GM19468 (cell line): ENCODE data around the gene TMEM120B.

ENCODE experiments used
- ATAC-seq: cut with Tn5 transposase; IDR thresholded peaks from one replicate; pipeline ENCODE4 v1.9.1; 2021; ENCODE audit warnings: mild to moderate bottlenecking, moderate library complexity, moderate number of reproducible peaks; ENCODE audit not compliant: unreplicated experiment; ENCODE audit errors: extremely low read depth

The TMEM120B gene

DNA sequence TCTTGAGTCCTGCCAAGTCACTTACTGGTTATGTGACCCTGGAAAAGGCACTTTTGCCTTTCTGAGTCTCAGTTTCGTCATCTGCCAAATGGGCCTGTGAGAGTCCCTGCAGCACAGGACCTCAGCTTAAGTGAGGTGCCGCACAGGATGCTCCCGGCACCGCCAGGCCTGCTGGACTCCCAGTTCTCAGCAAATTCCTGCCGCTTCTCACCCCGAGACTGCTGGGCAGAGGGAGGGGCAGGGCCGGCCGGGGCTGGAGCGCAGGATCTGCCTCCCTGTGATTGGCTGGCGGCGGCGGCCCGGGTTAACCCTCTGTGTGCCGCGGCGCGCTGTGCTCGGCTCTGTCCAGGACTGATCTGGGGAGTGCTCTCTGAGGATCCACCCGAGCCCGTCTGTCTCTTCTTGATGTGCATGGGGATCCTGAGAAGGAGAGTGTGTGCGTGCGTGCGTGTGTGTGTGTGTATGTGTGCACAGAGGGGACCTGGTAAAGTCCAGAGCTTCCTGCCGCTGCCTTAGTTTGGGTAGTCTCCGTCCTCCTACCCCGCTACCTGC, 99.8 kb downstream of the TMEM120B start:
- no peak for ATAC-seq

DNA sequence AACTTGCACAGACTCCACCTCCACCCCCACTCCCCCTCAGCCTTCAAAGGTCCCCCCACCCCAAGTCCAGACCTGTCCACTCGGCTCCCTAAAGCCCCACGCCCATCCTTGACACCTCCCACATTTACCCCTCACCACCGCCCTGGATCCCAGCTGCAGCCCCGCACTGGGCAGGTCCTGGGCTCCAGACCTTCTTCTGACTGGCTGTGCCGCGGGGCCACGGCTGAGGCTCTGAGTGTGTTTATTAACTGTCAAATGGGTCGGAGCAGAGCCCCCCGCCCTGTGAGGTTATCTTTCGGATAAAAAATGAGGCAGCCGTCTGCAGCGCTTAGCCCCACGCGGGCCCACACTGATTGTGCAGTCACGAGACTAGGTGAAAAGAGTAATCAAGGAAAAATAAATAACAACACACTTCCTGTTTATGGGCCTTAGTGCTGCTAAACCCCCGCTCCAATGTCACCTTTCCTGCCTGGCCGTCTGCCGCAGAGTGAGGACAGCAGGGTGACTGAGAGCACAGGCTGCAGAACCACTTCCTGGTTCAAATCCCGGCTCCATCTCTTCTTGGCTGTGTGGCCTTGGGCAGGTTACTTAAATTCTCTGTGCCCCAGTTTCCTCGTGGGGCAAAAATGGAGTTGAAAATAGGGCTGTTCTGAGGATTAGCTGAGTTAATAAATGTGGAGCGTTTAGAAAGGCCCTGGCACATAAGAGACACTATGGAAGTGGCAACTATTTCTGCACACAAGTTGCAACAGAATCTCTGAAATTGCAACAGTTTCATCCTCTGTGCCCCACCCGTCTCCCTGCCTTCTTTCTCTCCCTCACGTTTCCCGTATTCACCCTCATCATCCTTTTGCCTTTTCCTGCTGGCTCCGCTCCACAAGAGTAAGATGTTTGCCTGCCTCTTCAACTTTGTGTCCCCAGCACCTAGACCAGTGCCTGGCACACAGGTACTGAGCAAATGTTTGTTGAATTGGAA, 100.7 kb downstream of the TMEM120B start:
- no peak for ATAC-seq

DNA sequence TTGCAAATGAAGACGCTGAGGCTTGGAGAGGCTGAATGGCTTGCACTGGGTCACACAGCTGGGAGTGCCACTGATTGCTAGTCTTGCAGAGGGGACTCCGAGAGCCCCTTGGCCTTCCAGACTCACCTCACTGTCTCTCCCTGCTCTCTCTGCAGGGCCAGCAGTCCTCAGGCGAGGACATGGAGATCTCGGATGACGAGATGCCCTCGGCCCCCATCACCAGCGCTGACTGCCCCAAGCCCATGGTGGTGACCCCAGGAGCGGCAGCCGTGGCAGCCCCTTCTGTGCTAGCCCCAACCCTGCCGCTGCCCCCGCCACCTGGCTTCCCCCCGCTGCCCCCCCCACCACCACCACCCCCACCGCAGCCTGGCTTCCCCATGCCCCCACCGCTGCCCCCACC, 101.4 kb downstream of the TMEM120B start:
- no peak for ATAC-seq

DNA sequence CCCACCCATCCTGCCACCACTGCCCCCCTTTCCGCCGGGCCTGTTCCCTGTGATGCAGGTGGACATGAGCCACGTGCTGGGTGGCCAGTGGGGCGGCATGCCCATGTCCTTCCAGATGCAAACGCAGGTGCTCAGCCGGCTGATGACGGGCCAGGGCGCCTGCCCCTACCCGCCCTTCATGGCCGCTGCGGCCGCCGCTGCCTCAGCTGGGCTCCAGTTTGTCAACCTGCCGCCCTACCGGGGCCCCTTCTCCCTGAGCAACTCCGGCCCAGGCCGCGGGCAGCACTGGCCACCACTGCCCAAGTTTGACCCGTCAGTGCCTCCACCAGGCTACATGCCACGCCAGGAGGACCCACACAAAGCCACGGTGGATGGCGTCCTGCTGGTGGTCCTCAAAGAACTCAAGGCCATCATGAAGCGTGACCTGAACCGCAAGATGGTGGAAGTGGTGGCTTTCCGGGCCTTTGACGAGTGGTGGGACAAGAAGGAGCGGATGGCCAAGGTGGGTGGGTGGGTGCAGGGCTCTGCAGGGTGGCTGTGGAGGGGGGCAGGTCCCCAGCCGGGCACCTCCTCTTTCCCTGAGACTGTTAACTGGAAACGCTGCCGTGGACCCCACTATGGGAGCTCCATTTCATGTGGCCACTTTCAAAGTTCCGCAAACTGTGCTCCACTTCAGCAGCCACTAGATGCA, 102.0 kb downstream of the TMEM120B start:
- ATAC-seq: no peak

DNA sequence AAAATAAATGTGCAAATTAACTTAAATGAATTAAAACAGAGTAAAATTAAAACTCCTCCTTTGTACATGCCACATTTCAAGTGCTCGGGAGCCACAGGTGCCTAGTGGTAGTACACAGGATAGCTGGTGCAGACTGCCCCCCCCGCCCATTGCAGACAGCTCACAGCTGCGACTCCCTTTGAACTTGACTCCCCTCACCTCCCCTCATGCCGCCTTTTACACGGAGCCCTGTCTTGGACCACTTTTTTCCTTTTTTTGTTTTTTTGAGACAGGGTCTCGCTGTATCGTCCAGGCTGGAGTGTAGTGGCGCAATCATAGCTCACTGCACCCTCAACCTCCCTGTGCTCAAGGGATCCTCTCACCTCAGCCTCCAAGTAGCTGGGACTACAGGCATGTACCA, 102.7 kb downstream of the TMEM120B start:
- ATAC-seq: no peak

DNA sequence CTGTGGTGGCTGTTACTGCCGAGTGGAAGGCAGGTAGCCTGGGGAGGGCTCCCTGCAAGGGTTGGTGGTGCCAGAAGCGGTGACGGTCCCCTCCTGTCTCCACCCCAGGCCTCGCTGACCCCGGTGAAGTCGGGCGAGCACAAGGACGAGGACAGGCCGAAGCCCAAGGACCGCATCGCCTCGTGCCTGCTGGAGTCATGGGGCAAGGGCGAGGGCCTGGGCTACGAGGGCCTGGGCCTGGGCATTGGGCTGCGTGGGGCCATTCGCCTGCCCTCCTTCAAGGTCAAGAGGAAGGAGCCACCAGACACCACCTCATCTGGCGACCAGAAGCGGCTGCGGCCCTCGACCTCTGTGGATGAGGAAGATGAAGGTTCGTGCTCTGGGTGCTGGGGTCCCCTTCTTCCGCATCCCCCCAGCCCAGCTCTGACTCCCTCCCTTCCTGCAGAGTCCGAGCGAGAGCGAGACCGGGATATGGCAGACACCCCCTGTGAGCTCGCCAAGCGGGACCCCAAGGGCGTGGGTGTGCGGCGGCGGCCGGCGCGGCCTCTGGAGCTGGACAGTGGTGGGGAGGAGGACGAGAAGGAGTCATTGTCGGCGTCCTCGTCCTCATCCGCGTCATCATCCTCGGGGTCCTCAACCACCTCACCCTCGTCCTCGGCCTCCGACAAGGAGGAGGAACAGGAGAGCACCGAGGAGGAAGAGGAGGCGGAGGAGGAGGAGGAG, 104.5 kb downstream of the TMEM120B start:
- no peak for ATAC-seq

DNA sequence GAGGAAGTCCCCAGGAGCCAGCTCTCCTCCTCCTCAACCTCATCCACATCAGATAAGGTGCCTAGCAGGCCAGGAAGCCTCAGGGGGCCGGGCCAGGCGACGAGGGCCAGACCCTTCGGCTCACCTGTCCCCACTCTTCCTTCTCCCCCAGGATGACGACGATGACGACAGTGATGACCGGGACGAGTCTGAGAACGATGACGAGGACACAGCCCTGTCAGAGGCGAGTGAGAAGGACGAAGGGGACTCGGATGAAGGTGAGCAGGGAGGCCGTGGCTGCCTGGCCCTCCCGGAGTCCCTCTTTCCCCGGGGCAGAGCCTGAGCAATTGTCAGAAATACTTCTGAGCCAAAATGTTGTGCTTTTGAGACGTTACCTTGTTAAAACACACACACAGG, 105.1 kb downstream of the TMEM120B start:
- no peak for ATAC-seq

DNA sequence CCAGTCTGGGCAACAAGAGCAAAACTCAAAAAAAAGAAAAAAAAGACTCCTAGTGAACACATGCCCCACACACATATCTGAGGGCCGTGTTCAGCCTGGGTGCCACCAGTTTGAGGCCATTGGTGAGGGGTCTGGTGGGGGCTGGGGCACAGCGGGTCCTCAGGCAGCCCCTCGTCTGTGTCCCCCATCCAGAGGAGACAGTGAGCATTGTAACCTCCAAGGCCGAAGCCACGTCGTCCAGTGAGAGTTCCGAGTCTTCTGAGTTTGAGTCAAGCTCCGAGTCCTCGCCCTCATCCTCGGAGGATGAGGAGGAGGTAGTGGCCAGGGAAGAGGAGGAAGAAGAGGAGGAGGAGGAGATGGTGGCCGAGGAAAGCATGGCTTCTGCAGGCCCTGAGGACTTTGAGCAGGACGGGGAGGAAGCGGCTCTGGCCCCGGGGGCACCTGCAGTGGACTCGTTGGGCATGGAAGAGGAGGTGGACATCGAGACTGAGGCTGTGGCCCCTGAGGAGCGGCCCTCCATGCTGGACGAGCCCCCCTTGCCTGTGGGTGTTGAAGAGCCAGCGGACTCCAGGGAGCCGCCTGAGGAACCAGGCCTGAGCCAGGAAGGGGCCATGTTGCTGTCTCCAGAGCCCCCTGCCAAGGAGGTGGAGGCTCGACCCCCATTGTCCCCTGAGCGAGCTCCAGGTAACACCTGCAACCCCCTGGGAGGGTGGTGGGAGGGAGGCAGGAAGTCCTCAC, 106.8 kb downstream of the TMEM120B start:
- no peak for ATAC-seq

DNA sequence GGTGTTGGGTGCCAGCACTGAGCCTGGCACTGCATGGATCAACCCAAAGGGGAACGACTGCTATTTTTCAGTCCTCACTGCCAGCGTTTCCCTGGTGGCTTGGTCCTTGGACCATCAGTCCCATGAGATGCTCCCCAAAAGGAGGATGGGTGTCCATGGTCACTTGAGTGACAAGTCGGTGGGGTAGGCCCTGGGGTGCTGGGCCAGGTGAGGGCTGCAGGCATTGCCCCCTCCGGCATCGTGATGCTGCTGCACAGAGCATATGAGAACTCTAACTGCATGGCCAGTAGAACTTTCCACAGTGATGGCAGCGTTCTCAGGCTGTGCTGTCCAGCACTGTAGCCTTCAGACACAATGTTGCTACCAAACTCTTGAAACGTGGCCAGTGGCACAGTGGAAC, 107.5 kb downstream of the TMEM120B start:
- no peak for ATAC-seq

DNA sequence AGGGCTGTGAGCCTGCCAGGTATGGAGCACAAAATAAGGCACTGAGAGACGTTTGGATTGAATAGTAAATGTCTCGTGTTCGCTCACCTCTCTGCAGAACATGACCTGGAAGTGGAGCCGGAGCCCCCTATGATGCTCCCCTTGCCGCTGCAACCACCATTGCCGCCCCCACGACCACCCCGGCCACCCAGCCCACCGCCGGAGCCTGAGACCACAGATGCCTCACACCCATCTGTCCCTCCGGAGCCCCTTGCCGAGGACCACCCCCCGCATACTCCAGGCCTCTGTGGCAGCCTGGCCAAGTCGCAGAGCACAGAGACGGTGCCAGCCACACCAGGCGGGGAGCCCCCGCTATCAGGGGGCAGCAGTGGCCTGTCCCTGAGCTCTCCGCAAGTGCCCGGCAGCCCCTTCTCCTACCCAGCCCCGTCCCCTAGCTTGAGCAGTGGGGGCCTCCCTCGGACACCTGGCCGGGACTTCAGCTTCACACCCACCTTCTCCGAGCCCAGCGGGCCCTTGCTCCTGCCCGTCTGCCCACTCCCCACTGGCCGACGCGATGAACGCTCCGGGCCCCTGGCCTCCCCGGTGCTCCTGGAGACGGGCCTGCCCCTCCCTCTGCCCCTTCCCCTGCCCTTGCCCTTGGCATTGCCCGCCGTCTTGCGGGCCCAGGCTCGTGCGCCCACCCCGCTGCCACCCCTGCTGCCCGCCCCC, 110.0 kb downstream of the TMEM120B start:
- ATAC-seq: no peak

DNA sequence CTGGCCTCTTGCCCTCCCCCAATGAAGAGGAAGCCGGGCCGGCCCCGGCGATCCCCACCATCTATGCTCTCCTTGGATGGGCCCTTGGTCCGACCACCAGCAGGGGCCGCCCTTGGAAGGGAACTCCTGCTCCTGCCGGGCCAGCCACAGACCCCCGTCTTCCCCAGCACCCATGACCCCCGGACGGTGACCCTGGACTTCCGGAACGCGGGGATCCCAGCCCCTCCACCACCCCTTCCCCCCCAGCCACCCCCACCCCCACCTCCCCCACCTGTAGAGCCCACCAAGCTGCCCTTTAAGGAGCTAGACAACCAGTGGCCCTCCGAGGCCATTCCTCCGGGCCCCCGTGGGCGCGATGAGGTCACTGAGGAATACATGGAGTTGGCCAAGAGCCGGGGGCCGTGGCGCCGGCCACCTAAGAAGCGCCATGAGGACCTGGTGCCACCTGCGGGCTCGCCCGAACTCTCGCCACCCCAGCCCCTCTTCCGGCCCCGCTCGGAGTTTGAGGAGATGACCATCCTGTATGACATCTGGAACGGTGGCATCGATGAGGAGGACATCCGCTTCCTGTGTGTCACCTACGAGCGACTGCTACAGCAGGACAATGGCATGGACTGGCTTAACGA, 110.7 kb downstream of the TMEM120B start:
- ATAC-seq: no peak

DNA sequence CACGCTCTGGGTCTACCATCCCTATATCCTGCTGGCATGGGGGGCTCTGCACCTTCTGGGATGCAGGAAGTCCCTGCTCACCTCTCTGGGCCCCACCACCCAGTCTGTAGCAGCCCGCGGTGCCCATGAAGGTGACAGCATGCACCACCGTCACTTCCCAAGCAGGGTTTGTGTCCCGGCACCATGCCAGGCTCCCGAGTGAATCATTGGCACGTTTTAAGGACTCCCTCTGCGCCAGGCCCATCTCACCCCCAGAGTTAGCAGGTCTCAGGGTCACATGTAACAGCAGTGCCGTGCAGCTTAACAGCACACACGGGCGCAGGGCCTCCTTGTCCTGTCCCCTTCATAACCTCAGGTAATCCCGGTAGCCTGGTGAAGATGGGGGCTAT, 111.2 kb downstream of the TMEM120B start:
- no peak for ATAC-seq

DNA sequence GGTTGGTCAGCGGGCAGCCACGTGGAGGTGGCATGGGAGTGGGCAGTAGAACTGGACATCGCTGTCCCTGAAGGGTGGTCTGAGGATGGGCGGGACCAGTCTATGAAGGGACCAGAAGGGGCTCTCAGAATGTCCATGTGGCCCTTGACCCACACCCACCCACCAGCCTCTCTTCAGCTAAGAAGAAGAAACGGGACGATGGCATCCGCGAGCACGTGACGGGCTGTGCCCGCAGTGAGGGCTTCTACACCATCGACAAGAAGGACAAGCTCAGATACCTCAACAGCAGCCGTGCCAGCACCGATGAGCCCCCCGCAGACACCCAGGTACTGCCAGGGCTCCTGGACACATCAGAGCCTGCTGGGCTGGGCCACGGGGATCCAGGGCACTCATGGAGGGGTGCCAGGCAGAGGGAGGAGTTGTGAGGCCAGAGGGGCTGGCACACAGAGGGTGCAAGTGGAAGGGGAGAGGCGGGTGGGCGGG, 112.5 kb downstream of the TMEM120B start:
- no peak for ATAC-seq

DNA sequence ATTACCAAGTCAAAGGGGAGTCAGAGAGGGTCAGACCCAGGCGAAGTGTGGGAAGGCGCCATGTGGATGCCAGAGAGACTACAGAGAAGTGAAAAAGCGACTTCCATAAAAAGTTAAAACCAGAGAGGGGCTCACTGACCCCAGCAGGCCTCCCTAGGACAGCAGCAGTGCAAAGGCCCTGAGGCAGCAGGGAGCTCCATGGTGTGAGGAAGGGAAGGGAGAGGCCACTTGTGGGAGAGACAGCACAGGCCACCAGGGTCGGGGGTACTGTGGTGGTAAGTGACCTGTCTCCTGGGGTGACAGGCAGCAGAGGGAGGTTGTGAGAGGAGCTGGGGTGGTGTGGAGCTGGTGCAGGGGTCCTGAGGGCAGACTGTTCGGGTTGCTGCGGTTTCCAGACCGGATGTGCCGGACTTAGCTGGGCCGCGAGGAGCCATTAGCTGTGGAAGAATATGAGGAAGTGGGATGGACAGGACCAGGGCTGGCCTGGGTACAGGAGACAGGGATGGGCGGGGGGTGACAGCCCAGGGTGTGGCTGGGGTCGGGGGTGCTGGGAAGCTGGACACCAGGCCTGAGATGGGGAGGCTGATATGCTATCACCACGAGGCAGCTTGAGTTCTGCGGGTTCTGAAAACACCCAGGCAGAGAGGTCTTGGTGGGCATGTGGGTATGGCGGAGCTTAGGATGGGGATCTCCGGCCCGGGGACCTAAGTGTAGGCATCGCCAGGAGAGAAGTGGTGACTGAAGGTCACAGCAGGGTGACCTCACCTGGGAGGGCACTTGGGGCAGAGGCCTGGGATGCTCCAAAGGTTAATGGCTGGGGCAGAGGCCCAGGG, 114.0 kb downstream of the TMEM120B start:
- no peak for ATAC-seq

DNA sequence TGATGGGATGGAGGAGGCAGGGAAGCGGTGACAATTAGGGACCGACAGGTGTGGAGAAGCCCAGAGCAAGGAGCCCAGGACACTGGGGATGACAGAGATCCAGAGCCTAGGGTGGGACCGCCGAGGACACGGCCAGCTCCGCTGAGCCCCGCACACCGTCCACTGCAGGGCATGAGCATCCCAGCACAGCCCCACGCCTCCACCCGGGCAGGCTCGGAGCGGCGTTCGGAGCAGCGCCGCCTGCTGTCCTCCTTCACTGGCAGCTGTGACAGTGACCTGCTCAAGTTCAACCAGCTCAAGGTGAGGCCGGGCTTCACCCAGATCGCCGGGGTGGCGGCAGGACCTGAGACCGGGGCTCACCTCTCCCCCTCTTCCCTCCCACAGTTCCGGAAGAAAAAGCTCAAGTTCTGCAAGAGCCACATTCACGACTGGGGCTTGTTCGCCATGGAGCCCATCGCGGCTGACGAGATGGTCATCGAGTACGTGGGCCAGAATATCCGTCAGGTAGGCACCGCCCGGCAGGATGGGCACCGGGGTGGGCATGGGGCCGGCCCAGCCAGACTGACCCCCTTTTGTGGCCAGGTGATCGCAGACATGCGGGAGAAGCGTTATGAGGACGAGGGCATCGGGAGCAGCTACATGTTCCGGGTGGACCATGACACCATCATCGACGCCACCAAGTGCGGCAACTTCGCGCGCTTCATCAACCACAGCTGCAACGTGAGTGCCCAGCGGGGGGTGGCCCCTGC, 115.0 kb downstream of the TMEM120B start:
- no peak for ATAC-seq

DNA sequence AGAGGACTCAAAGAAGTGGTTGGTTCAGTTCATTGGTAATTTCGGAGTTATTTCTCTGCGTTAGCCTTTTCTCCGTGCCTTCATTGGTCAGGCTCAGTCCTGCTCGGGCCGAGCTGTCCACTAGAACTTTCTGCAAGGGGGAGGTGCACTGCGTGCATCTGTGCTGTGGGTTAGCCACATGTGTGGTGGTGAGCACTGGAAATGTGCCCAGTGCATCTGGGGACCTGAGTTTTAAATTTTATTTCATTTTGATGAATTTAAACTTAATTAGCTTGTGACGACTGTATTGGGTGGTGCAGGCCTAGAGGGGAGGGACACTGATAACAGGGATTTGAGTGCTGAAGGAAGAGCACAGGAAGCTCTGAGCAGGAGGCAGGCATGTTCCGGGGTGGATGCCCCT, 115.8 kb downstream of the TMEM120B start:
- ATAC-seq: no peak

DNA sequence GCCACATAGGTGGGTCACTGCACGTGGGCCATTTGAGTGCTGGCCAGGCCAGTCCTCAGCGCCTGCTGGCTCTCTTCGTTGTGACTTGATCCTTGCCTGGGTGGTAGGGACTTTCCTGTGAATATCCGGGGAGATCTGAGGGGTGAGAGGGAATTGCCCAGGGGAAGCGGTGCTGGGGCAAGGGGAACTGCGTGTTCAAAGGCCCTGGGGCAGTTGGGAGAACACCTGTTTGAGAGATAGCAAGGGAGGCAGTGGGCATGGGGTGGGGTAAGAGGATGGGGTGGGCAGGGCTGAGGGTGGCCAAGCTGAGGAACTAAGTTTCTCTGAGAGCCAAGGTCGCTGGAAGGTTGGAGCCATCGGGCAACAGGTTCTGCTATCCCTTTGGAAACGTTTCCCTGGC, 116.3 kb downstream of the TMEM120B start:
- ATAC-seq: no peak
